ENCODE results near the gene YIPF2. TPM values are rescaled to one million over a fixed set of nuclear protein-coding genes. Genes with fewer than 3 reads are reported as not detected.

YIPF2 gene
- total RNA-seq, 1 donor from 2014 or later, result 53.3 TPM

DNA sequence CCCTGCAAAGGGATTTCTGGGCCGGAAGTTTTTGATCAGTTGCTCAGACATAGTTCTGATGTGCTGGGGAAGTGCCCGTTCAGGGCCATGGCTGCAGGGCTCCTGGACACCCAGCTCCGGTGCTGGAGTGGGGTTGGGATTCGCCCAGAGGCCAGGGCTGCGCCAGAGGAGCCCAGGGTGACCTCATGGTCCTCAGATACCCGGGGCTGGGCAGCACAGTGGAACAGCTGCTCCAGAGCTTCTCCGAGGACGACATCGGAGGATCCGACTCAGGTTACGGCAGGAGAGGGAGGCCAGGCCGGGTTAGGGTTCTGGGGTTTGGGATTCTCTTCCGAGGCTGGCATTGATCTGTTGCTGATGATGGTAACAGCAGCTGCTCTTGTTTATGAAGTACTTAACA, 36.2 kb downstream of the YIPF2 start:
- H3K4me3 Mint-ChIP-seq (ENCODE audit: low read depth), result no peak overlapping the region
- no peaks in the 10 kb centered on the region for H3K27me3 Mint-ChIP-seq
- DNase-seq (ENCODE audit: low spot score, unreplicated experiment), result no peak
- peaks cover 30% of the 10 kb centered on the region for H3K4me1 Mint-ChIP-seq (ENCODE audit: low read depth)
- H3K9me3 Mint-ChIP-seq (ENCODE audit: low read depth), result no peaks in the 10 kb centered on the region
- TF ChIP-seq, protein P1, sequence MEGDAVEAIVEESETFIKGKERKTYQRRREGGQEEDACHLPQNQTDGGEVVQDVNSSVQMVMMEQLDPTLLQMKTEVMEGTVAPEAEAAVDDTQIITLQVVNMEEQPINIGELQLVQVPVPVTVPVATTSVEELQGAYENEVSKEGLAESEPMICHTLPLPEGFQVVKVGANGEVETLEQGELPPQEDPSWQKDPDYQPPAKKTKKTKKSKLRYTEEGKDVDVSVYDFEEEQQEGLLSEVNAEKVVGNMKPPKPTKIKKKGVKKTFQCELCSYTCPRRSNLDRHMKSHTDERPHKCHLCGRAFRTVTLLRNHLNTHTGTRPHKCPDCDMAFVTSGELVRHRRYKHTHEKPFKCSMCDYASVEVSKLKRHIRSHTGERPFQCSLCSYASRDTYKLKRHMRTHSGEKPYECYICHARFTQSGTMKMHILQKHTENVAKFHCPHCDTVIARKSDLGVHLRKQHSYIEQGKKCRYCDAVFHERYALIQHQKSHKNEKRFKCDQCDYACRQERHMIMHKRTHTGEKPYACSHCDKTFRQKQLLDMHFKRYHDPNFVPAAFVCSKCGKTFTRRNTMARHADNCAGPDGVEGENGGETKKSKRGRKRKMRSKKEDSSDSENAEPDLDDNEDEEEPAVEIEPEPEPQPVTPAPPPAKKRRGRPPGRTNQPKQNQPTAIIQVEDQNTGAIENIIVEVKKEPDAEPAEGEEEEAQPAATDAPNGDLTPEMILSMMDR (IDR thresholded peaks at IDR 0.05; ENCODE audit: unreplicated experiment), result no peak
- H3K27ac Mint-ChIP-seq, result peak overlapping the region; percentile 98
- no peaks in the 10 kb centered on the region for H3K36me3 Mint-ChIP-seq (ENCODE audit: insufficient read depth)

DNA sequence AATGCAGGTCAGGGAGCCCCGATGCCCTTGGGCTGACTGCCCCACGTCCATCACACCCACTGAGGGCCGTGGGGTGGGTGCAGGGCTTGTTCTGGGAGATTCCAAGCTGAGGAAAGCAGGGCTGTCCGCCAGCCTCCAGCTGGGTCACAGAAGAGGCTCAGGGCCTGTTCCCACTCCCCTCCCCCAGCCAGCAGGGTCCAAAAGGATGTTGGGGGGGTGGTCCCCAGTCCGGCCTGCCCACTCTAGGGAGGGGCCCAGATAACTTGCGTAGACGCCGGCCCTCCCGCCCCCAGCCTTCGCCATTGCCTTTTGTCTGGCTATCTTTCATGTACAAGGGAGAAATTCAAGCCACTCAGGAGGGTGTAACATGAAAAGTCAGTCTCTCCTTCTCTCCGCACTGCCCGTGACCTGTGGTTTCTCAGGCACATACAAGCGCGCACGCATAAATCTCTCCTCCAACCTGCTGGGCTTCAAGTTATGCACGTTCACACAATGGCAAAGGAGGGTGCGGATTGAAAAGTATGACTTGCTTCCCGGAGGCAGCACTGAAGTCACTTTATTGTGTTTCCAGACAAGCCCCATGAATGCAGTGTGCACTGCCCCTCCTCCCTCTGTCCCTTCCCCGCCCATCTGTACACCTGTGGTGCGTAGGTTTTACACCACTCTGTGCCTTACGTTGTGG, 36.9 kb downstream of the YIPF2 start:
- Mint-ChIP-seq H3K4me1 (ENCODE audit: low read depth) (peaks cover 28% of the 10 kb centered on the region), H3K27ac (peak overlapping the region; percentile 98)

DNA sequence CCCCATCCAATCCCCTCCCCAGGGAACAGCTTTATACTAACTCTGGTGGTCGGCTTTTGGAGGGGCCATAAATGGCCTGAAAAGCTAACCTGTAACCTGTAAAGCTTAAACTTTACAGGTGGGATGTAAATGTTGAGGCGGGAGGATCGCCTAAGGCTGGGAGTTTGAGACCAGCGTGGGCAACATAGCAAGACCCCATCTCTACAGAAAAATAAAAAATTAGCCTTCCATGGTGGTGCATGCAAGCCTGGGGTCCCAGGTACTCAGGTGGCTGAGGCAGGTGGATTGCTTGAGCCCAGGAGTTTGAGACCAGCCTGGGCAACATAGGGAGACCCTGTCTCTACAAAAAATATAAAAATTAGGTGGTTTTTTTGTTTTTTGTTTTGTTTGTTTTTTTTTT, 38.6 kb downstream of the YIPF2 start:
- no peak for DNase-seq (ENCODE audit: low spot score, unreplicated experiment)
- Mint-ChIP-seq H3K36me3 (ENCODE audit: insufficient read depth) (no peaks in the 10 kb centered on the region), H3K4me1 (ENCODE audit: low read depth) (peaks cover 28% of the 10 kb centered on the region), H3K27ac (no peak overlapping the region), H3K9me3 (ENCODE audit: low read depth) (no peaks in the 10 kb centered on the region), H3K27me3 (no peaks in the 10 kb centered on the region), H3K4me3 (ENCODE audit: low read depth) (no peak overlapping the region)
- TF ChIP-seq, protein P1 (IDR thresholded peaks at IDR 0.05; ENCODE audit: unreplicated experiment), result no peak

More for the DNA sequence above, 36.9 kb downstream of the YIPF2 start:
- Mint-ChIP-seq H3K36me3 (ENCODE audit: insufficient read depth) (no peaks in the 10 kb centered on the region), H3K9me3 (ENCODE audit: low read depth) (no peaks in the 10 kb centered on the region), H3K4me3 (ENCODE audit: low read depth) (peak overlapping the region; percentile 1), H3K27me3 (no peaks in the 10 kb centered on the region)
- DNase-seq (ENCODE audit: low spot score, unreplicated experiment), result no peak
- TF ChIP-seq, protein P1 (IDR thresholded peaks at IDR 0.05; ENCODE audit: unreplicated experiment), result no peak

DNA sequence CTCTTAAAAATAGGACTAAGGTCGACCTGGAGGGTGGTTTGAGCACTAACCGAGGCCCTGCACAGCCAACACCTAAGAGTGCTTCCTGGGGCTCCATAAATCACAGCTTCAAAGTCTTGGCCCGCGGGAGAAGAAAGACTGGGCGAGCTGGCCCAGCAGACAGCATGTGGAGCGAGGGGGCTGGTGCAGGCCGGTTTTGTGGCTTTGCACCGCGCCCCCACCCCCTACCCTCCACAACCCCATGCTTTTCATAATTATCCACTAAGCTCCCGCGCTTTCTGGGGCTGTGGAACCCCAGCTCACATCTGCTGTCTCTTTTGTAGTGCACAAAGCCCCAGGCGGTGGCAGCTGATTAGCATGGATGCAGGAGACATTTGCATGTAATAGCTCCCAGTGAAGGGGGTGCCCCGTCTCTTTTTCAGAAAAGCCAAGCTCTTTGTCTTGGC, 40.0 kb downstream of the YIPF2 start:
- peak overlapping the region; percentile 82 for H3K27ac Mint-ChIP-seq
- H3K4me3 Mint-ChIP-seq (ENCODE audit: low read depth), result no peak overlapping the region
- H3K4me1 Mint-ChIP-seq (ENCODE audit: low read depth), result peaks cover 22% of the 10 kb centered on the region
- no peaks in the 10 kb centered on the region for H3K27me3 Mint-ChIP-seq
- TF ChIP-seq, protein P1 (IDR thresholded peaks at IDR 0.05; ENCODE audit: unreplicated experiment), result no peak
- DNase-seq (ENCODE audit: low spot score, unreplicated experiment), result no peak
- no peaks in the 10 kb centered on the region for H3K9me3 Mint-ChIP-seq (ENCODE audit: low read depth)
- H3K36me3 Mint-ChIP-seq (ENCODE audit: insufficient read depth), result no peaks in the 10 kb centered on the region

DNA sequence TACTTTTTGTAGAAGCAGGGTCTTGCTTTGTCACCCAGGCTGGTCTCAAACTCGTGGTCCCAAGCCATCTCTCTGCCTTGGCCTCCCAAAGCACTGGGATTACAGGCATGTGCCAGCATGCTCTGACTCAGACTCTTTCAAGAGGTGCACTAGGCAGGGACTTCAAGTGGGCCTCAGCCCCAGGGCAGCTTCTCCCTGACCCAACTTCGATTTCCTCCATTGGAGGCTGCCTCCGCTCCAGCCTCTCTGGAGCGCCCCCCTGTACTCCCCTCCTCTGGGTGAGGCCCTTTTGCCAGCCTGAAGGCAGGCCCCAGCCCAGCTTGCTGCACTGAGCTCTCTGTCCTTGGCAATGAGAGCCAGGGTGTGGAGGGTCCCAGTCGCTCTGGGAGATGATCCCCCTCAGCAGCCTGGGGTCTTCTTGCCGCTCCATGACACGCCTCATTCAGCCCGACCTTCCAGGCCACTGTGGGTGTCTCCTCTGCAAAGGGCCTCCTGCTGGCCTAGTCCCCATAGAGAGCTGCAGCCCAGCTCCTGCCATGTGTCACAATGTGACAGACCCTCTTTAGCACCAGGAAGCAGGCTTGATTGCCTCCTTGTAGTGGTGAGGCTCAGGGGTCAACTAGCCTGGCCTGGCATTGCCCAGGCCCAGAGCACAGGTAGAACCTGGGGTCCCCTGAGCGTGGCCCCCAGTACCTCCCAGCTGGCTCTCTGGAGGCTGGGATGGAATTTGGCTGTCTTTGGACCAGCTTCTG, 40.6 kb downstream of the YIPF2 start:
- Mint-ChIP-seq H3K27ac (peak overlapping the region; percentile 77), H3K9me3 (ENCODE audit: low read depth) (no peaks in the 10 kb centered on the region), H3K27me3 (no peaks in the 10 kb centered on the region), H3K36me3 (ENCODE audit: insufficient read depth) (no peaks in the 10 kb centered on the region), H3K4me3 (ENCODE audit: low read depth) (no peak overlapping the region), H3K4me1 (ENCODE audit: low read depth) (peaks cover 22% of the 10 kb centered on the region)
- TF ChIP-seq, protein P1 (IDR thresholded peaks at IDR 0.05; ENCODE audit: unreplicated experiment), result no peak
- no peak for DNase-seq (ENCODE audit: low spot score, unreplicated experiment)
